Mucosa of stomach (tissue), 1 donor: ENCODE results near the gene OR2A2.
"Not testable (repeated sequence)": the region's sequence is repeated elsewhere in the genome, so short reads cannot be mapped to it uniquely, and the experiment has no call there.

Experiments
- H3K27me3 ChIP-seq: one replicate; pipeline ENCODE4 v1.7.0; 2013; ENCODE audit warnings: mild to moderate bottlenecking, low read length; ENCODE audit not compliant: control insufficient read depth, insufficient read depth
- H3K36me3 ChIP-seq: one replicate; pipeline ENCODE4 v1.7.0; 2013; ENCODE audit warnings: low read length; ENCODE audit not compliant: control insufficient read depth, insufficient read depth
- H3K4me1 ChIP-seq: one replicate; pipeline ENCODE4 v1.7.0; 2013; ENCODE audit warnings: mild to moderate bottlenecking, low read length; ENCODE audit not compliant: control insufficient read depth, insufficient read depth
- H3K4me3 ChIP-seq: one replicate; pipeline ENCODE4 v1.7.0; 2013; ENCODE audit warnings: low read length
- H3K9ac ChIP-seq: one replicate; pipeline ENCODE4 v1.7.0; 2013; ENCODE audit warnings: mild to moderate bottlenecking, low read length, moderate library complexity
- H3K9me3 ChIP-seq: one replicate; pipeline ENCODE4 v1.7.0; 2013; ENCODE audit warnings: mild to moderate bottlenecking, low read length, moderate library complexity; ENCODE audit not compliant: control insufficient read depth
- donor health status: Pancreatic carcinoma.

OR2A2 gene

GRCh38 chr7:144105211-144105610 is 4.2 kb upstream of the OR2A2 start:
- H3K9me3 ChIP-seq, result no peaks in the 10 kb centered on the region
- H3K4me3 ChIP-seq, result no peak overlapping the region
- no peaks in the 10 kb centered on the region for H3K36me3 ChIP-seq
- no peaks in the 10 kb centered on the region for H3K27me3 ChIP-seq
- no peak overlapping the region for H3K9ac ChIP-seq
- H3K4me1 ChIP-seq, result no peaks in the 10 kb centered on the region

- H3K9me3 ChIP-seq, result no peaks in the 10 kb centered on the region
- no peaks in the 10 kb centered on the region for H3K27me3 ChIP-seq
- no peak overlapping the region for H3K9ac ChIP-seq
- no peaks in the 10 kb centered on the region for H3K36me3 ChIP-seq
- no peak overlapping the region for H3K4me3 ChIP-seq
- no peaks in the 10 kb centered on the region for H3K4me1 ChIP-seq
Measured at GRCh38 chr7:144110272-144110671, 889 bp downstream of the OR2A2 start.

- H3K4me1 ChIP-seq, result no peaks in the 10 kb centered on the region
- H3K9ac ChIP-seq, result no peak overlapping the region
- no peaks in the 10 kb centered on the region for H3K9me3 ChIP-seq
- H3K4me3 ChIP-seq, result no peak overlapping the region
- H3K27me3 ChIP-seq, result no peaks in the 10 kb centered on the region
- no peaks in the 10 kb centered on the region for H3K36me3 ChIP-seq
Measured at GRCh38 chr7:144113651-144114050, 4.3 kb downstream of the OR2A2 start.

GRCh38 chr7:144118341-144118740 is 9.0 kb downstream of the OR2A2 start:
- H3K9me3 ChIP-seq, result no peaks in the 10 kb centered on the region
- H3K4me3 ChIP-seq, result no peak overlapping the region
- no peaks in the 10 kb centered on the region for H3K36me3 ChIP-seq
- H3K9ac ChIP-seq, result no peak overlapping the region
- H3K4me1 ChIP-seq, result no peaks in the 10 kb centered on the region
- no peaks in the 10 kb centered on the region for H3K27me3 ChIP-seq

- Histone ChIP-seq H3K4me1 (no peaks in the 10 kb centered on the region), H3K9me3 (no peaks in the 10 kb centered on the region), H3K9ac (no peak within 1 kb of the TSS), H3K36me3 (no peaks in the 10 kb centered on the region), H3K4me3 (no peak within 1 kb of the TSS), H3K27me3 (no peaks in the 10 kb centered on the region)
Measured at GRCh38 chr7:144122876-144123275, 13.5 kb downstream of the OR2A2 start, which contains the start of gene OR2A14. OR2A14 (plus strand) TSS chr7:144123176; CDS start chr7:144129113, 5,937 bp downstream.

GRCh38 chr7:144127714-144128334 is 18.4 kb downstream of the OR2A2 start:
- Histone ChIP-seq H3K9ac (no peak overlapping the region), H3K4me1 (no peaks in the 10 kb centered on the region), H3K9me3 (no peaks in the 10 kb centered on the region), H3K27me3 (no peaks in the 10 kb centered on the region), H3K36me3 (no peaks in the 10 kb centered on the region), H3K4me3 (no peak overlapping the region)

- not testable (repeated sequence) for H3K36me3 ChIP-seq, H3K4me3 ChIP-seq, H3K9ac ChIP-seq, H3K9me3 ChIP-seq, H3K4me1 ChIP-seq, H3K27me3 ChIP-seq
Measured at GRCh38 chr7:144129601-144130000, 20.2 kb downstream of the OR2A2 start.

GRCh38 chr7:144130730-144131129 is 21.3 kb downstream of the OR2A2 start:
- Histone ChIP-seq H3K36me3 (no peaks in the 10 kb centered on the region), H3K27me3 (no peaks in the 10 kb centered on the region), H3K4me3 (no peak overlapping the region), H3K9me3 (no peaks in the 10 kb centered on the region), H3K9ac (no peak overlapping the region), H3K4me1 (no peaks in the 10 kb centered on the region)

- H3K4me3 ChIP-seq, result no peak overlapping the region
- no peaks in the 10 kb centered on the region for H3K9me3 ChIP-seq
- H3K27me3 ChIP-seq, result no peaks in the 10 kb centered on the region
- no peaks in the 10 kb centered on the region for H3K4me1 ChIP-seq
- H3K9ac ChIP-seq, result no peak overlapping the region
- H3K36me3 ChIP-seq, result no peaks in the 10 kb centered on the region
Measured at GRCh38 chr7:144132262-144132661, 22.9 kb downstream of the OR2A2 start.

GRCh38 chr7:144133307-144133706 is 23.9 kb downstream of the OR2A2 start:
- Histone ChIP-seq H3K4me3 (no peak overlapping the region), H3K36me3 (no peaks in the 10 kb centered on the region), H3K4me1 (no peaks in the 10 kb centered on the region), H3K9ac (no peak overlapping the region), H3K27me3 (no peaks in the 10 kb centered on the region), H3K9me3 (no peaks in the 10 kb centered on the region)

GRCh38 chr7:144134116-144134515 is 24.7 kb downstream of the OR2A2 start:
- Histone ChIP-seq H3K4me1 (no peaks in the 10 kb centered on the region), H3K36me3 (no peaks in the 10 kb centered on the region), H3K27me3 (no peaks in the 10 kb centered on the region), H3K9me3 (no peaks in the 10 kb centered on the region), H3K4me3 (no peak overlapping the region), H3K9ac (no peak overlapping the region)

- Histone ChIP-seq H3K27me3 (no peaks in the 10 kb centered on the region), H3K4me3 (no peak overlapping the region), H3K36me3 (no peaks in the 10 kb centered on the region), H3K4me1 (no peaks in the 10 kb centered on the region), H3K9ac (no peak overlapping the region), H3K9me3 (no peaks in the 10 kb centered on the region)
Measured at GRCh38 chr7:144137501-144137900, 28.1 kb downstream of the OR2A2 start.

GRCh38 chr7:144142187-144142586 is 32.8 kb downstream of the OR2A2 start:
- Histone ChIP-seq H3K36me3 (no peaks in the 10 kb centered on the region), H3K9me3 (no peaks in the 10 kb centered on the region), H3K4me3 (no peak overlapping the region), H3K9ac (no peak overlapping the region), H3K4me1 (no peaks in the 10 kb centered on the region), H3K27me3 (no peaks in the 10 kb centered on the region)
